Ammon's horn (tissue), 1 donor: Measurements from ENCODE around the gene CACNA1C.

ENCODE experiments used
- DNase-seq: peaks from one replicate; pipeline ENCODE4 v3.0.0-alpha.2; 2016; ENCODE audit warnings: low spot score

Gene CACNA1C

DNA sequence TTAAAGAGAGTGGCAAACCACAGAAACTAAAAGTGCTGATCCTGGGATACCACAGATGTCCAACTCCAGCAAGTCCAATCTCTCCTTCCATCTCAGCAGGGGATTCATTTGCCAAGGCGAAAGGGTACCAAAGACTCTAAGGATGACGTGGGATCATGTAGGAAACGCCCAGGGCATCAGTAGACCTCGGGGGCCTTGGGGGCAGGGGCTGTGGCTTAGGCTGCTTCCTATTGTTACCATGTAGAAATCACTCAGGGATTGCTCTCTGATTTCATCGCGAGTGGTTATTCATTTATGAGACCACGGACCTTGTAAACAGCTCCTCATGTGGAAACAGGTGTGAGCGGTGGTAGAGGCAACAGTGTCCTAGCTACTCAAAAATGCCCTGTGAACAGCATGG lies 592.7 kb downstream of the CACNA1C start:
- no peak for DNase-seq

DNA sequence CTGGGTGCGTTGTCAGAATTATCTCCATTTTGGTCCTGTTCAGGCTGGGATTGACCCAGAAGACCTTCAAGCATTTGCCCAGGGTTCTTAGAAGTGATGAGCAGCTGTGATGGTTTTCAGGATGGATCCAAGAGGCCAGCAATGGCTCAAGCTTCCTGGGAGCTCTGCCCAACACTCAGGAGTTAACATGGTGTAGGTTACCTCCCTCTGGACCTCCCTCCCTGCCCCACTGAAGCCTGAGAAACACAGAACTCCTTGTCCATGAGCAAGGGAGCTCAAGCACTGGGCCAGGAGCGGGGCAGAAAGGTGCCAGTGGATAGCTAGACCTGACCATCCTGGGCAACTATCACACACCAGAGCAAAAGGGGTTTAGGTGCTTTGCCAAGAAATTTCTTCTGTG lies 593.6 kb downstream of the CACNA1C start:
- DNase-seq, result no peak

DNA sequence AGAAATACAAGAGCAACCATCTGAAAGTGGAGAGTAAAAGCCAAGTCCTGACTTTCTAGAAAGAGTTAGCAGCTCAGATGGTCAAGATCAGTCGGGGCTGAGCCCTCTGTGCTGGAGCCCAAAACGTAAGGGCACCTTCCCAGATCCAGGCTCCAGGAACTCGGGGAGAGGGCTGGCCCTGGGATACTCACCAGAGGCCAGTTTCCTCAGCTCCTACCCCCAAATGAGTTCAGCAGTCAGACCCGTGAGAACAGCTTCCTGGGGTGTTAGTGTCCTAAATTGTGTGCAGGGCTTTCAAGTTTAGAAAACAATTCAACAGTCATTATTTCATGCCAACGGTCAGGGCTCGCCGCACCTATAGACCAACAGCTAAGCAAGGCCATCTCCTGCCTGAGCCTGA lies 594.4 kb downstream of the CACNA1C start:
- no peak for DNase-seq

- no peak for DNase-seq
Observed at GRCh38 chr12:2648406-2648805, 595.6 kb downstream of the CACNA1C start.

DNA sequence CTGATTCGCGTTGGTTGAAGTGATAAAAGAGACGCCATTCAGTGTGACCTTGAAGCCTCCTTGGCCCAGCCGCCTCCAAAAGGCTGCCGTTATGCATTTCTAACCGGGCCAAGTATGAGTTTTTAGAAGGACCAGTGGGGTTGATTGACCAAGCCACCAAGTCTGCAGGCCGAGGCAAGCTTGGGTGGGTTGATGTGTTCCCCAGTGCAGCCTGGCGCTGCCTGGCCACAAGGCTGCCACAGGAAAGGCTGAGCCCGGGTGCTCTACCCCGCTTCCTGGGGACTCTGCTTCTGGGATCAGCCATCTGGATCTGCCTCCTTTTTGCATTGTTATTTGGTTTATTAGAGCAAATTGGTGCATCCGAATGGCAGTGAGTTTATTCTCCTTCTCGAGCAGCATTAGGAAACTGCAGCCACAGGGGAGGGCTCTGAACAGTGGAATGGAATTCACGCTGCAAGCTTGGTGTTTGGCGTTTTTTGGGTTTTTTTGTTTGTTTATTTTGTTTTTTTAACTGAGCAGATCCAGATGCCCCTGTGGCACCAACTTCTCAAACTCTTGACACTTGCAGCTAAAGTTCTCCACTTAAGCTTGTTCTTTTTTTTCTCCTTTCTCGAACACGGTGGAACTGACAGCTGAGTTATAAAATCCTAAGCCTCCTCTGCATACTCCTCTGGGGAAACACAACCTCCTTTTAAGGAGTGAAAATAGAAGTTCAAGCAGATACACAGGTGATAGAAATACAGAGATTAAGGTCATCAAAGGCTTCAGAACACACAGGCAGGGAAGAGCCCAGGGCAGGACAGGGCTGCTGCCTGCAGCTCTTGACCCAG lies 596.6 kb downstream of the CACNA1C start:
- no peak for DNase-seq

- DNase-seq, result no peak
Observed at GRCh38 chr12:2650261-2651067, 597.7 kb downstream of the CACNA1C start.

DNA sequence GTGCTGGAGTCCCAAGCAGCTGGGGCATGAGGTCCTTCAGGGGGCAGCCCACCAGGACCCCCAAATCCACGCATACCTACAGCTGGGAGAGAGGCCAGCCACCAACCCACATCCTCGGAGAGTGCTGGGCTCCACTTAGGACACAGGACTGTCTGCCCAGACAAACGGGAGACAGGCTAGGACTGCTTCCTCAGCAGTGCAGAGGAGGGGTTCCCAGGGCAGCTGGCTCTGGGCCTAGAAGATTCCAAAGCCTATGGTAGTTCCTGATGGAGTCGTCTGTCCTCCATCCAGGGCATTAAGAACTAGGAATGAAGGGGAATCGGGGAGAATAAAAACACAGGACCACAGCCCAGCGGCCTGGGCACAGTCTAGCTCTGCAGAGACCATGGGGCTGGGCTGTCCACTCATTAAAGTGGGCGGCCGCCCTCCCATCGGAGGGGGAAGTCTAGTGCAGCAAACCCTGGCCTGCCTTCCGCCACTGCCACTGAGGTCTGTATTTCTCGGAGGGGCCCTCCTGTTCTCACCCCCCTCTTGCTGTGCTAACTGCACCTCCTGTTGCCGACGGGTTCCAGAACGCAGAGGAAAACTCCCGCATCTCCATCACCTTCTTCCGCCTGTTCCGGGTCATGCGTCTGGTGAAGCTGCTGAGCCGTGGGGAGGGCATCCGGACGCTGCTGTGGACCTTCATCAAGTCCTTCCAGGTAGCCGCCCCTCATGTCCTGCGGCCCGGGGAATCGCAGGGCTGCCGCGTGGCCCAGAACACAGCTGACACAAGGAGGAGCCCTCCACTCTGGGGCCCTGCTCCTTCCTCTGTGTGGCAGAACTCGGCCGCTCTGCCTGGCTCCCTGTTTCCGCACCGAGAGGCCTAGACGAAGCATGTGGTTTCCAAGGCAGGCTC lies 598.5 kb downstream of the CACNA1C start:
- DNase-seq, result no peak

DNA sequence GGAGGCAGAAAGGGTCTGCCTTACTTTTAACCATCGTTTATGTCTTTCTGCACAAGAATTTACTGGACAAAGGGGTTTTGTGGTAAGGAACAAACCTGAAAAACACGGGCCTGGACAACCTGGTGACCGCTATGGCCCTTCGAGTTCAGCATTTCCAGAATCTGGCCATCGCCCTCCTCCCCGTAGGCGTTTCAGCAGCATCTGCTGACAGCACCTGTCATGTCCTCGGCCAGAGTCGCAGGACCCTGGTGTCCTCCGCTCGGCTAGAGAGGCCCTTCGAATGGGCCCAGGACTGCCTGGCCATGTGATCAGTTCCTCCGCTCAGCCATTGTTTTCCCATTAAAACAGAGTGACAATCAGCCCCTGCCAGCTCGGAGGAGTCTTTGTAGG lies 599.2 kb downstream of the CACNA1C start:
- no peak for DNase-seq

GRCh38 chr12:2652401-2653081 lies 599.8 kb downstream of the CACNA1C start:
- no peak for DNase-seq

GRCh38 chr12:2653461-2653965 lies 600.7 kb downstream of the CACNA1C start:
- DNase-seq, result no peak

DNA sequence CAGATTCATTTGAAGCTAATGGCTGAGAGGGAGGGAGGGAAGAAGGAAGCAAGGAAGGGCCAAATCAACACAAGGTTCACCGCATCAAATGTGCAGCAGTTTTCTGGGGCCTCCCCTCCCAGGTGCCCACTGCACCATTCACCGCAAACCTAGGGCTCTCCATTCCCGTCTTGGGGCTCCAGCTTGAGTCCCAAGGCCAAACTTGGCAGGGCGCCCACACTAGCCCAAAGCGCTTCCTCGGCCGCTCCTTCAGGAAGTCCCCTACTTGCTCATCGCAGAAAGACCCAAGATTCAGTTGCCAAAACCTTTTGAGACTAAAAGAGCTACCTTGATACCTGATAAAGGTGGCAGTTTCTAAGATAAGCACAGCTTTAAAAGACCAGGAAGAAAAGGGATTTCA lies 601.5 kb downstream of the CACNA1C start:
- no peak for DNase-seq

- no peak for DNase-seq
Observed at GRCh38 chr12:2654741-2655140, 602.0 kb downstream of the CACNA1C start.

DNA sequence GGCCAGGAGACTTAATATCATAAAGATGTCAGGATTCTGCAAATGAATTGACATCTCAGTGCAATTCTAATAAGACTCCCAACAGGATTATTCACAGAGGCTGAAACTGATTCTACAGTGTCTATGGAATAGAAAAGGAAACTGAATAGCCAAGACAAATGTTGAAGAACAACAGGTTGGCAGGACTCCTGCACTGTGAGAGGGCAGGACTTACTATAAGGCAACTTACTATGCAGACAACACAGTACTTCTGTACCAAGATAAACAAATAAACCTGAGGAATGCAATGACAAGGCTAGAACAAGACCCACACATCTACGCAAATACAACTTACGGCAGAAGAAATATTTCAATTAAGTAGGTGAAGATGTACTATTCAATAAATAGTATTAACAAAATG lies 609.7 kb downstream of the CACNA1C start:
- no peak for DNase-seq

DNA sequence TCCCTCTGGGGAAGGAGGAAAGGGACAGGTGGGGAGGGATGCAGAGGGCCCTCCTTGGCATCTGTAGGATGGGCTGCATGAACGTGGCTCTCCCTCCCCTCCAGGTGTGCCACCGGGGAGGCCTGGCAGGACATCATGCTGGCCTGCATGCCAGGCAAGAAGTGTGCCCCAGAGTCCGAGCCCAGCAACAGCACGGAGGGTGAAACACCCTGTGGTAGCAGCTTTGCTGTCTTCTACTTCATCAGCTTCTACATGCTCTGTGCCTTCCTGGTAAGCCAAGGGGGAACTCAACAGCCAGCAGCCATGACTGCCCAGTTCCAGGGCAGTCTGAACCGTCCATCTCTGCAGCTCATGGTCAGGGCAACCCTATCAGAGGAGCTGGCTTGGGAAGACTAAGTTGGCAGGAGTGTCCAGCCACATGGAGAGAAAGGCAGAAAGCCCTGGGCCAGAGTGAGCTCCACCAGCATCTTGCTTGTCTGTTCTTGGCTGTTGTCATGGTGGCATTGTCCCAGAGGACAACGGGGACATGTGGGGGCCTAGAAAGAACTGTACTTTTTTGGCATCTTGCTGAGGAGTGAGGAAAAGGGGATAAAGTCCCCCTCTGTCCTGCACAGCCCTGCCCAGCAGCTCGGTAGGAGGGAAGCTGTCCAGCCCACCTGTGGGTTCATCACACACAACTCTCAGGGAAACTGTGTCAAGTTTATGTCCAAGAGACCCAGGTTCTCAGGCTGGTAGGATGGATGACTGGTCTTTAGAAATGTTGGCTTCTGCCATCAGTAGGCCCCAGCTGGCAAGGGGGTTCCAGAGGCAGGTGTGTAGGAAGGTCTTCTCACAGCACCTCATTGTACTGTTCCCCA lies 612.2 kb downstream of the CACNA1C start:
- no peak for DNase-seq

DNA sequence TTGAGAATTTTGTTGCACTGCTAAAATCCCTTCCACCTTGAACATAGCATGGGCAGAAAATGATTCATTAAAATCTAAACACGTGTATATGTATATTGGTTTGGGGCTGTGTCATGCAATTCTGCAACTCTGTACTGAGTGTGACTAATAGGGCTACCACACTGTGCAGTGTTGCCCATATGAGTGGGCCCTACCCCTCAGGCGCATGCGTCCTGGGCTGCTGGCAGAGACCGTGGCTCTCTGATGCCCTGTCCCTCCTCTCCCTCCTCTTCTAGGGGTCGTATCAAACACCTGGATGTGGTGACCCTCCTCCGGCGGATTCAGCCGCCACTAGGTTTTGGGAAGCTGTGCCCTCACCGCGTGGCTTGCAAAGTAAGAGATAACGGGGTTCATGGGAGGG lies 613.6 kb downstream of the CACNA1C start:
- DNase-seq, result no peak

- no peak for DNase-seq
Observed at GRCh38 chr12:2666846-2667245, 614.1 kb downstream of the CACNA1C start.

- no peak for DNase-seq
Observed at GRCh38 chr12:2667716-2668440, 615.1 kb downstream of the CACNA1C start.

DNA sequence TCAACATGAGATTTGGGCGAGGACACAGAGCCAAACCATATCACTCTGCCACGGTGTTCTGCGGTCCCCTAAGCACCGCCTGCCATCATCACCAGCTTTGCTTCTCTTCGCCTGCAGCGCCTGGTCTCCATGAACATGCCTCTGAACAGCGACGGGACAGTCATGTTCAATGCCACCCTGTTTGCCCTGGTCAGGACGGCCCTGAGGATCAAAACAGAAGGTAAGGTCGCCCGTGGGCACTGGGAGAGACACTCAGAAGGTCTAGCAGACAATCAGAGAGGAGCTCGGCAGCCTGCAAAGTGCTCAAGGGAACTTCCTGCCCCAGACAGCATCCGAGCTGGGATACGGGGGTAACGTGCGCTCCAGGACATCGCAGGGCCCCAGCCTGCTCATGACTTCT lies 616.0 kb downstream of the CACNA1C start:
- DNase-seq, result no peak

DNA sequence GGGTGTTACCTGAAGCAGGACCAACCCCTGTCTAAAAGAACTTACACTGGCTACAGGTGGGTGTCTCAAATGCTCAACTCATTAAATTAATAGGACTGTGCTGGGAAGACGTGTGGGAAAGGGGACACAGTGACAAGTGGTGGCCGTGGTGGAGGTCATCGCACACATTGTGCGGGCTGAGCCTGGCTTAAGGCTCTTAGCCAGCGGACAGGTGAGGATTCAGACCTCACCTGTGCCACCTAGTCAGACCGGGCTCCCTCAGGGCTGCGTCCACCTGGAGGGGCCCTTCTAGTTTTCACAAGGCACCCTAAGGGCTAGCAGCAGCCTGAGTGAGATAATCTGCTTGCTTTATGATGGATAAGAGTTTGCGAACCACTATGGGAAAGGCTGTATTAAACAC lies 616.8 kb downstream of the CACNA1C start:
- DNase-seq, result no peak

GRCh38 chr12:2672863-2673262 lies 620.1 kb downstream of the CACNA1C start:
- no peak for DNase-seq
